Left cardiac atrium (tissue), 4 donors: ENCODE data around the gene CFAP57. TPM values are rescaled to one million over a fixed set of nuclear protein-coding genes. Genes with fewer than 3 reads are reported as not detected.

ENCODE experiments used
- ATAC-seq, 2 donors: fragments of 200-7000 bp; cut with Tn5 transposase; one replicate each; pipeline ENCODE4 v1.9.1; 2020; ENCODE audit warnings: mild to moderate bottlenecking in 2 of 2, moderate library complexity in 2 of 2
- DNase-seq: peaks from one replicate; pipeline ENCODE4 v3.0.0-alpha.2; 2020
- intact Hi-C, 2 donors: fragments of 100-400 bp; cut with DNase I; formaldehyde crosslinking; loops; one replicate each; pipeline versions ENCODE4 v1.14.1 to v1.15.1; 2022 to 2023
- total RNA-seq, 2 donors: library from RNA; stranded (reverse); fragmentation: NEBNext Ultra II Directional; extraction: Animal tissue kit (Norgen Biotek cat#: 25700); gene quantifications; one replicate each; pipeline ENCODE4 v1.2.1, GENCODE V29; 2021
- donor health status: DM: no; HTN: yes; CAD: no.
- donor health status: DM: no; HTN: yes; CAD: no; lungs with severe emphysema.
- donor health status: DM: yes; HTN: yes; CAD: no.
- donor health status: Dilated cardiomyopathy.

The CFAP57 gene
- total RNA-seq, 2 donors from 2014 or later = 0.13 TPM; not detected in 1

DNA sequence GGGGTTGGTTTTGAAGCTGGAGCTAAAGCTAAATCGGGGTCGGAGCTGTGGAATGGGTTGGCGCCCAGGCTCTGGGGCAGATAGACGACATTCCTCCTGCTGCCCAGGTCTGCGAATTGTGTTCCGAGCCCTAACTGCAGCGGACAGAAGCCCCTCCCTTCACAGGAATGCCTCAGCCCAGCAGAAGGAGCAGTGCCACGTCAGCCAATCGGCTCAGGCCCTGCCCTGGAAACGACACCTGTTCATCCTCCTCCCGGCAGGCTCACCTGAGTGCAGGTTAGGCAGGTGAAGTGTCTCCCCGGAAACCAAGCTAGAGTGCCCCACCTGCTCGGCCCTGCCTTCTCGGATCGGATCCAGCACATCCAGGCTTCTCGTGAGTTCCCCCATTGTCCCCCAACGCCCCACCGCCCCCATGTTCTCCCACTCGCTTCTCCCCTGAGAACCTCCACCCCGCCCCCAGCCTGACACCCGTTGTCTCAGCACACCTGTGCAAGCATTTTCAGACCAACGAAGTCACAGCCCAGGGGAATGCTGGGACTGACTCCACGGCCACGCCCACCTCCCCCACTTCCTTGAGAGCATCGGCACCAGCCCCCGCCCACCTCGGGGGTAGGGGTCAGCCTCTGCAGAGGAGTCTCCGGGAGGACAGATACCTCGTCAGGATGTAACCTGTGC, 98.4 kb downstream of the CFAP57 start:
- intact Hi-C loops = no loop called here
- DNase-seq (no peak), ATAC-seq (peak; percentile 29 to 51)

GRCh38 chr1:43271186-43272118, 99.3 kb downstream of the CFAP57 start:
- intact Hi-C loops = no loop called here
- DNase-seq = no peak
- no peak for ATAC-seq

DNA sequence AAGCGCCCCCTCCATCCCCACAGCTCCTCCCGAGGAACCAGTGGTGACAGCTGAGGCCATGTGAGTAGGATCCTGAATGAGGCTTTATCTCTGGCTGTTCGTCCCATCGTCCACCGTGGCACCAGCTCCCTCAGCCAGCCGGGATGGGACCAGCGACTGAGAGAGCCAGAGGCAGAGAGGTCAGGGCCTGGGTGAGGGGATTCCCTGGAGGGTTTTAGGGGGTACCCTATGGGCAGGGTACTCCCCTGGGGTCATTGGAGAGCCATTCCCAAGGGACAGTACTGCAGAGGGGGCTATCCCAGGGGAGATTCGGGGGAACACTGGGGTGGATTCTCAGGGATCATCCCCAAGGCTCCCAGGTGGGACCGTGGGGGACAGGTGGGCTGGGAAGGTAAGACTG, 100.0 kb downstream of the CFAP57 start:
- DNase-seq (no peak), ATAC-seq (no peak)
- intact Hi-C loops = no loop called here

DNA sequence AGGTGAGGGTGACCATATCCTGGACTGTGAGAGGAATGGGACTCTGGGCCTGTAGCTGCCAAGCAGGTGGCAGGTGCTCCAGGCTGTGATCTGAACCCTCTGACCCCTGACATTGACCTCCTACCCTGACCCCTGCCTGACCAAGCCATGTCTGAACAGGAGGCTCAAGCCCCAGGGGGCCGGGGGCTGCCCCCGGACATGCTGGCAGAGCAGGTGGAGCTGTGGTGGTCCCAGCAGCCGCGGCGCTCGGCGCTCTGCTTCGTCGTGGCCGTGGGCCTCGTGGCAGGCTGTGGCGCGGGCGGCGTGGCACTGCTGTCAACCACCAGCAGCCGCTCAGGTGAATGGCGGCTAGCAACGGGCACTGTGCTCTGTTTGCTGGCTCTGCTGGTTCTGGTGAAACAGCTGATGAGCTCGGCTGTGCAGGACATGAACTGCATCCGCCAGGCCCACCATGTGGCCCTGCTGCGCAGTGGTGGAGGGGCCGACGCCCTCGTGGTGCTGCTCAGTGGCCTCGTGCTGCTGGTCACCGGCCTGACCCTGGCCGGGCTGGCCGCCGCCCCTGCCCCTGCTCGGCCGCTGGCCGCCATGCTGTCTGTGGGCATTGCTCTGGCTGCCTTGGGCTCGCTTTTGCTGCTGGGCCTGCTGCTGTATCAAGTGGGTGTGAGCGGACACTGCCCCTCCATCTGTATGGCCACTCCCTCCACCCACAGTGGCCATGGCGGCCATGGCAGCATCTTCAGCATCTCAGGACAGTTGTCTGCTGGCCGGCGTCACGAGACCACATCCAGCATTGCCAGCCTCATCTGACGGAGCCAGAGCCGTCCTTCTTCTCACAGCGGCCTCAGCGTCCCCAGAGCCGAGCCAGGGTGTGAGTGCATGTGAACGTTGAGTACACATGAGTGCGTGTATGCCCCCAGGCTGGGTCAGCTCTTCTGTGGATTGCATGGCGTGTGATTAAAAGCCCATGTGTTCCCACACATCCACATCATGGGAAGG, 100.7 kb downstream of the CFAP57 start:
- ATAC-seq (no peak), DNase-seq (no peak)
- intact Hi-C loops = no loop called here

DNA sequence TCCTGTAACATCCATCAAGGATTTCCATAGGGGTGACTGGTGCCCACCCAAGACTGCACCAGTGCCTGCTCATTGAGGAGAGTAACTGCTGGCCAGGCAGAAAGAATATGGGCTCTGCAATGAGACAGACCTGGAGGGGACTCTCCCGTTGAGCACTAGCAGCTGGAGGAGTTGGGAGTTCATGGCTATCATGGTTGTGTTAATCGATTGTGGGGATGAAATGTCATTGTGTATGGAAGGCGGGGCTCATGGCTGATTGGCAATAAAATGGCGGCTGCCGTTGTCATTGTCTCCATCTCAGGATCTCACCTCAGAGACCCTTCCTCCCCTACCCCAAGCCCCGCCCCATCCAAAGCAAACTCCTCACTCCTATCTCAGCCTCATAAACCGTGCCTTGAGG, 101.6 kb downstream of the CFAP57 start:
- no peak for DNase-seq
- intact Hi-C loops = no loop called here
- ATAC-seq = no peak

DNA sequence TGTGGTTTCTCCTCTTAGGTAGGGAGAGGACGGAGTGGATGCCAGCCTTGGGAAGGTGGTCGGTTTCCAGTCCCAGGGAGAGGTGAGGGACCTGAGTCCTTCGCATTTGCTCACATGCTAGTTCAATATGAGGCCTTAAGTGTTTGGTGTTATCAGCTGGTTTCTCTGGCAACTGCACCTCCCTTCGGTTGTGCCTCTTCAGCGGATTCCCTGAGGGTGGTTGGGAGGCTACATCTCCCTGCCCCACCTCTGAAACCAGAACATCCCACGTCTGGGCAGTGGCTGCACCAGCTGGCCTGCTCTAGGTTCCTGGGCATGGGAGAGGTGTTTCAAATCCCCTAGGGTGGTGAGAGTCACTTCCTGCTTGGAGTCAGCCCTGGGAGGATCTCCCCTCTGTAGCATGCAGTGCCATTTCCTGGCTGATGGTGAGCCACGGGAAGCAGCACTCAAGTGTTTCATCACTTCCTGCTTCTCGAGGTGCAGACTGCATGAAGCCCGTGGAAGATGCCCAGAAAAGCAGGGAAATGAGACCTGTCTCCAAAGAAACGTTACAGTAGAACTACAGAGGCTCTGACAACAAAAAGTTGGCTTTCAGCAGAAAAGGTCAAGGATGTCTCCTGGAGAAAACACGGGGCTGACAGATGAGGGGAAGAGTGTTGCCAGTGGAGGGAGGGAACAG, 102.1 kb downstream of the CFAP57 start:
- intact Hi-C loops = no loop called here
- DNase-seq (no peak), ATAC-seq (peak; percentile 45 to 46)

DNA sequence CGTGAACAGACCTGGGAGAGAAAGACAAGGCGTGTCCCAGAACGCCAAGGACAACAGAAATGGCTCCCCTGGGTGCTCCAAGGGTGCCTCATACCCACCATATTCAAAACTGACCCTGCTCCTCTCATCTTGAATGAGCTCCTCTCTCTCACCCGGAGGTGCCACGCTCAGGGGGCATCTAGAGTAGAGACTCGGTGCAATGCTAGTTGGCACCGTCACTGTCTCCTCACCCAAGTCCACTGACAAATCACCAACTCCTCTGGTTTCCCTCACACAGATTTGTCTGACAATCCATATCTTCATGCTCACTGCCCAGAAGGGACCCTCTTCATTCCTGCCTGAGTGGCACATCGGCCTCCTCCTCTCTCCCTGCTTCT, 102.7 kb downstream of the CFAP57 start:
- intact Hi-C loops = no loop called here
- no peak for DNase-seq
- no peak for ATAC-seq

GRCh38 chr1:43275826-43276620, 103.9 kb downstream of the CFAP57 start:
- ATAC-seq (no peak), DNase-seq (no peak)
- intact Hi-C loops = no loop called here

GRCh38 chr1:43276673-43277072, 104.5 kb downstream of the CFAP57 start:
- ATAC-seq (peak in 1 of 2 donors; percentile 49), DNase-seq (no peak)
- intact Hi-C loops = no loop called here

GRCh38 chr1:43277116-43277876, 105.2 kb downstream of the CFAP57 start:
- ATAC-seq (no peak), DNase-seq (no peak)
- intact Hi-C loops = no loop called here

GRCh38 chr1:43279161-43279560, 107.0 kb downstream of the CFAP57 start:
- DNase-seq = no peak
- intact Hi-C loops = no loop called here
- ATAC-seq = no peak

DNA sequence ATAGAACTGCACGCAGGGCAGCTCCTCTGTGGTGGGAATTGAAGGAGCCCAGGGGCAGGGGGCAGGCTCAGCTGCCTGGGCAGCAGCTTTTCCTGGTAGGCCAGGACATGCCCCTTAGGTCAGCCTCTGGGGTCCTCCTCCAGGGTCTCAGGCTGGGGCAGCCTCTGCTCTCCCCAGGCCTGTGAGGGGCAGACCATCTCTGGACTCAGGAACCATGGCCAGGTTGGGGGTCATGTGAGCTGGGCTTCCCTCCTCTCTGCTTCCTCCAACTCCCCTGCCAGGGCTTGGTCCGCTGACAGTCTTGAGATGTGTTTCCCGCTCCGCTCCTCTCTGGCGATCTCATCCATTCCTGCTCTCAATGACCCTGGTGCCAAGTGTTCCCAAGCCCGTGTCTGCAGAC, 107.5 kb downstream of the CFAP57 start:
- intact Hi-C loops = no loop called here
- DNase-seq = no peak
- no peak for ATAC-seq

- ATAC-seq = no peak
- no peak for DNase-seq
- intact Hi-C loops = no loop called here
Measured at GRCh38 chr1:43280692-43281091, 108.6 kb downstream of the CFAP57 start.

DNA sequence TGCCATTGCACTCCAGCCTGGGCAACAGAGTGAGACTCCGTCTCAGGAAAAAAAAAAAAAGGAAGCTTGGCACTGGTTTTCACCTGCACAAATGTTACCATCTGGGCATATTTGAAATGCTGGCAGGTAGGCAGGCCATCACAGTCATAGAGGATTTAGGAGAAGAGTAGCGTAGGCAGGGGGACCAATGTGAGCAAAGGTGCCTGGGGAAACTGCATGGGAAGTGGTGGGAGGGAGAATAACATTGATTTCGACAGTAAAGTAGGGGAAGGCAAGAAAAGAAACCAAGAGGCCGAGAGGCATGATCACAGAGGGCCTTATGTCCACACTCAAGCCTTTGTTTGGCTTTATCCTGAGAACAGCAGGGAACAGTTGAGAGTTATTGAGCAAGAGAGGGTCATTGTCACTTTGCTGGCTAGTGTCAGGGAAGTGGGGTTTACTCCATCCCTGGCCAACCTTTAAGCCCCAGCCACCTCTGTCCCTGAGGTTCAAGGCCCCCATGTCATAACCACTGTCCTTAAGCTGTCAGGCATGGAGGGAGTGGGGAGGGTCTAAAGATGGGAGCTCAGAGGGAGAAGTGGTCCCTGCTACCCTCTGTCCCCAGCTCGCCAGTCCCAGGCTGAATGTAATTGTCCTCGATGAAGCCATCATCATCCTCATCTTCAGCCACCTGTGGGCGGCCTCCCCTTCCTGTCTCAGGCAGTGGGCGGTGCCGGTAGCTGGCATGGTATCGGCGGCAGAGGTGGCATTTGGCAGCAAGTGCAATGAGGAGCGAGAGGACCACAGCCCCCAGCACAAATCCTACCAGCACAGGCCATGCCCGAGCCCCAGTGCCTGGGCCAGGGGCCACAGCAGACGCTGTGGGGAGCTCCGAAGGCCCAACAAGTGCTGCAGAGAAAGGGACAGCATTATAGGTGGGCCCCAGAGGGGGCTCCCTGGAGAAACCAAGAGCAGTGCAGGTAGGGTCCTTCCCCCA, 110.4 kb downstream of the CFAP57 start:
- no peak for DNase-seq
- no peak for ATAC-seq
- intact Hi-C loops = no loop called here

GRCh38 chr1:43284065-43284464, 111.9 kb downstream of the CFAP57 start:
- DNase-seq (no peak), ATAC-seq (no peak)
- intact Hi-C loops = no loop called here

DNA sequence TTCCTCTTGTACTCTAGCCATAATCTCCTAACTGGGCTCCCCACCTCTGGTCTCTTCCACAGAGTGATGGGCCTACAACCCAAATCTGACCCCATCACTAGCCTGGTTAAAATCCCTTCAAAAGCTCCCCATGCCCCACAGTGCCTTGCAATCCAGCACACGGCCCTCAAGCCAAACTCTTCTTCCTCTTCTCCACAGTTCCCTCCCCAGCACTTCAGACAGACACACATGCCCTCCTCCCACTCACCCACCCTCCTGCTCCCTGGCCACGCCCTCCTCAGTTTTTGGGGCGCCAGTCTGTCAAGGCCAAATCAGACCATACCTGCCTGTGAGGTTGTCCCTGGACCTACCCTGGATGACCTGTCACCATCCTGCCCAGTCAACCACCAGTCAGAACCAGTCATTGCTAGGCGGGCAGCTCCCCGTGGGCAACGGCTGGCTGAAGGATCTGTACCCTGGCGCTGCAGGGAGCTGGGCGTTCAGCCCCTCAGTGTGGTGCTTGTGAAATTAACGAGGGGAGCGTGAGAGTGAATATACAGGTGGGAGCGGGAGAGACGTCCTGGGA, 112.5 kb downstream of the CFAP57 start:
- DNase-seq (no peak), ATAC-seq (no peak)

More for the DNA sequence above, 112.5 kb downstream of the CFAP57 start:
- intact Hi-C loops = no loop called here
